H1 (cell line): ENCODE data around the gene MOK.

ENCODE experiments used
- CTCF ChIP-seq, 3 experiments: IDR thresholded peaks; 1 replicate in 2 of 3; 2 replicates in 1 of 3; pipeline versions ENCODE4 v1.5.1 to v1.6.1; 2011; ENCODE audit warnings: low read length in 3 of 3, mild to moderate bottlenecking in 3 of 3, inconsistent platforms in 2 of 3, low read depth in 1 of 3, moderate library complexity in 1 of 3; ENCODE audit not compliant: insufficient read depth in 1 of 3; ENCODE audit errors: control extremely low read depth in 1 of 3
- EP300 ChIP-seq, 2 experiments: IDR thresholded peaks; 1 replicate in 1 of 2; 2 replicates in 1 of 2; pipeline ENCODE4 v1.6.1; 2011 to 2012; ENCODE audit warnings: low read depth in 2 of 2, low read length in 2 of 2, mild to moderate bottlenecking in 2 of 2, borderline replicate concordance in 1 of 2, inconsistent platforms in 1 of 2, moderate library complexity in 1 of 2
- HDAC2 ChIP-seq, 2 experiments: fragments of 300-600 bp in 1 of 2; sonication (generic) in 1 of 2; IDR thresholded peaks; 2 replicates each; pipeline ENCODE4 v1.6.1; 2011 to 2012; ENCODE audit warnings: low read depth in 2 of 2, low read length in 2 of 2, mild to moderate bottlenecking in 2 of 2, moderate library complexity in 2 of 2, borderline replicate concordance in 1 of 2, inconsistent platforms in 1 of 2
- KDM5A ChIP-seq: fragments of 200-600 bp; IDR thresholded peaks from 2 replicates; pipeline ENCODE4 v1.7.1; 2012; ENCODE audit warnings: mild to moderate bottlenecking, low read length, inconsistent platforms, mixed read lengths
- MAX ChIP-seq: IDR thresholded peaks from 2 replicates; pipeline ENCODE4 v1.6.1; 2012; ENCODE audit warnings: inconsistent platforms
- NANOG ChIP-seq: IDR thresholded peaks from 2 replicates; pipeline ENCODE4 v1.6.1; 2011; ENCODE audit warnings: low read length, low read depth, mild to moderate bottlenecking, inconsistent platforms; ENCODE audit not compliant: insufficient read depth, poor library complexity, severe bottlenecking
- SP1 ChIP-seq: IDR thresholded peaks from 2 replicates; pipeline ENCODE4 v1.6.1; 2011; ENCODE audit warnings: low read depth, low read length
- YY1 ChIP-seq: IDR thresholded peaks from 2 replicates; pipeline ENCODE4 v1.6.1; 2011; ENCODE audit warnings: low read depth, mild to moderate bottlenecking, low read length

- no peak for TF ChIP-seq SP1
- no peak for TF ChIP-seq CTCF (IDR thresholded peaks at IDR 0.05; ENCODE audit: control extremely low read depth in 1 of 3, insufficient read depth in 1 of 3, low read depth in 1 of 3, low read length in 3 of 3)
- no peak for TF ChIP-seq KDM5A
- TF ChIP-seq EP300 (IDR thresholded peaks at IDR 0.05; ENCODE audit: borderline replicate concordance in 1 of 2, low read depth in 2 of 2, low read length in 2 of 2): no peak
- no peak for TF ChIP-seq YY1
- no peak for TF ChIP-seq HDAC2 (IDR thresholded peaks at IDR 0.05; ENCODE audit: borderline replicate concordance in 1 of 2, low read depth in 2 of 2, low read length in 2 of 2)
- no peak for TF ChIP-seq MAX
- no peak for TF ChIP-seq NANOG
Observed at GRCh38 chr14:102326583-102326982, 21.6 kb upstream of the MOK start.
